GM18499 (cell line): Measurements from ENCODE around the gene ASH1L.
"Not testable (repeated sequence)": the region's sequence is repeated elsewhere in the genome, so short reads cannot be mapped to it uniquely, and the experiment has no call there.

Experiments
- ATAC-seq: cut with Tn5 transposase; IDR thresholded peaks from one replicate; pipeline ENCODE4 v1.9.1; 2021; ENCODE audit warnings: moderate number of reproducible peaks; ENCODE audit not compliant: insufficient read depth, unreplicated experiment

Gene ASH1L

DNA sequence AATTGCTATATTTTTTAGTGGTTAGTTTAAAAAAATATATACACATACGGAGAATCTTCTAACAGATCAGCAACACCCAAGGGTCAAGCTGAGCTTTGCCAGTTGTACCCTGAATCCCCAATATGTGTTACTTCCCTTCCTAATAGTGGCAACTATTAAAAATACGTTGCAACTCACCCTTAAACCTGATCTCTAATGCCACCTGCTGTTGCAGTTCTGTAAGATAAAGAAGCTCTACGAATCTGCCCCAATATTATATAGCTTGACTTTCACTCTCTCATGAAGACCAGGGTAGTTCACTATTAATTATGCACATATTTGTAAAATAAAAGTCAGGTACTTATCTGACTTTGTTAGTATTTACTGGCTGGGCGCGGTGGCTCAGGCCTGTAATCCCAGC, 58.4 kb downstream of the ASH1L start:
- ATAC-seq: no peak

DNA sequence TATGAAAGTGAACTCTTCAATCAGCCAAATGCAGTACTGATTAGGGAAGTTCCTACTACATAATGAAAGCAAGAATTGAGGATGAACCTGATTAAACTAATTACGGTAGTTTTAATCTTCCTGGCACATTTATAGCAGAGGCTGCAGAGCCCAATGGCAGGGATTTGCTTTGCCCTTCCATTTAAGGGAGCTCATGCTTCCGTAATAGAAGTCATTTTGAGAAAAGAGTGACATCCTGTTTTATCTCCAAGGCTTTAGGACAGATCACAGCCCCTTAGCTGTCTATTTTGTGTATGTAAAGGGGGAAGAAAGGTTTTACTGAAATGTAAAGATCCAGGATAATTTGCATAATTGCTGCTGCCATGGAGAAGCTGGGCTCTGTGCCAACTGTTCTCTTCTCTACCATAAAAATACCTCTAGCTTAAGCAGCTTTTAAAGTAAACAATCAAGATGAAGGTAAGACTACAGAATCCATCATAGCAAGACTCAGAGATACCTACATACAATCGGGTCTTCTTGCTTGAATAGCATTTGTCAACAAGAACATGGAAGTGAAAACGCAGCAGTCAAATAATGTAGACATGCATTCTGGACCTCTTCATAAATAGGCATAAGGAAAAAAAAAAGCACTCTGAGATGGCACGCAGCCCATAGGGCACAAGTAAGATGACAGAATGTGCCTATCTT, 62.5 kb downstream of the ASH1L start:
- no peak for ATAC-seq

DNA sequence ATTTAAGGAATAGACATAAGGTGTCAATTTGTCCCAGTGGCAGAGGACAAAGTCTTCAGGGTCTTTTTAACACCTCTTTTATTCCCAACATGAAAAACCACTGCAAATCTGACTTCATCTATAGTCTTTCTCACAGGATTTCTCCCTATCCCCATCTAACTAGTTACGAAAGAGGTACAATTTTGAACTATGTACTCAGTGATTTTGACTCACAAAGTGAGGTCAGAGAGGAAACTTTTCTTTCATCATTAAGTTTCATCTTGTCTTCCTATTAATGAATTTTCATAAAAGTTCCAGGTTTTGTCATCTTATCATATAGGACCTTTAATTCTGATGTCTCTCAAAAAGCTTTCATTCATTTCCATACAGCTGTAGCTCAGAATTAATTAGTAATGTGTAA, 63.3 kb downstream of the ASH1L start:
- ATAC-seq: no peak

DNA sequence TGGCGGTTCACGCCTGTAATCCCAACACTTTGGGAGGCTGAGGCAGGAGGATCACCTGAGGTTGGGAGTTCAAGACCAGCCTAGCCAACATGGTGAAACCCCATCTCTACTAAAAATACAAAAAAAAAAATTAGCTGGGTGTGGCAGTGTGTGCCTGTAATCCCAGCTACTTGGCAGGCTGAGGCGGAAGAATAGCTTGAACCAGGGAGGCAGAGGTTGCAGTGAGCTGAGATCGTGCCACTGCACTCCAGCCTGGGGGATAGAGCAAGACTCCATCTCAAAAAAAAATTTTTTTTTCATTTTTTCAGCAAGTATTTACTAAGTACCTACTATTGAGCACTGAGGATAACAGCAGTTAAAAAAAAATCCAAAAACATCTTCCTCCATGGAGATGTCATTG, 69.0 kb downstream of the ASH1L start:
- not testable (repeated sequence) for ATAC-seq

DNA sequence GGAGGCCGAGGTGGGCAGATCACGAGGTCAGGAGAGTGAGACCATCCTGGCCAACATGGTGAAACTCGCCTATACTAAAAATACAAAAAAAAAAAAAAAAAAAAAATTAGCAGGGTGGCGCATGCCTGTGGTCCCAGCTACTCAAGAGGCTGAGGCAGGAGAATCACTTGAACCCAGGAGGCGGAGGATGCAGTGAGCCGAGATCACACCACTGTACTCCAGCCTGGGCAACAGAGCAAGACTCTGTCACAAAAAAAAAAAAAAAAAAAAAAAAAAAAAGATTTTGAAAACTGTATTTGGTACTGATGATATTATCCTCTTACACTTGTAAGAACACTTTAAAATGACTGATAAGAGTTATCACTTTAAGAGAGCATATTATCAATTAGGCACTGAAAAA, 74.2 kb downstream of the ASH1L start:
- ATAC-seq: not testable (repeated sequence)

DNA sequence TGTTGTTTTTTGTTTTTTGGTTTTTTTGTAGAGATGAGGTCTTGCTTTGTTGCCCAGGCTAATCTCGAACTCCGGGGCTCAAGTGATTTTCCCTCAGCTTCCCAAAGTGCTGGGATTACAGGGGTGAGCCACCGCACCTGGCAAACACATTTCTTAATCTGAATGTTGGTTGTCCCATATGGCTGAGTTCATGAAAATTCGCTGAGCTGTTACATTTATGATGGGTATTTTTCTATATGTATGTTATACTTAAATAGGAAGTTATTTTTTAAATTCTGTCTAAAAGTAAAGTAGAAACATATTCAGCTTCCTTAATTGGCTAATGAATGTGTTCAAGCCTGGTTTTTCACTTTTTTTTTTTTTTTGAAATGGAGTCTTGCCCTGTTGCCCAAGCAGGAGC, 75.1 kb downstream of the ASH1L start:
- ATAC-seq: no peak

DNA sequence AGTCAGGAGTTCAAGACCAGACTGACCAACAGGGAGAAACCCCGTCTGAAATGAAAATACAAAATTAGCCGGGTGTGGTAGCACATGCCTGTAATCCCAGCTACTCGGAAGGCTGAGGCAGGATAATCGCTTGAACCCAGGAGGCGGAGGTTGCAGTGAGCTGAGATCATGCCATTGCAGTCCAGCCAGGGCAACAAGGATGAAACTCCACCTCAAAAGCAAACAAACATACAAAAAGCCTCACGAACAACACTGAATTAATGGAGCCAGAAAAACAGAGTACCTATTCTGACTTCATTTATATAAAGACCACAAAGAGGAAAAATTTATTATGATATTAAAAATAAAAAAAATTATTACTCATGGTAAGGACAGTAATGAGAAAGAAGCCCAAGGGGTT, 75.7 kb downstream of the ASH1L start:
- ATAC-seq: not testable (repeated sequence)

DNA sequence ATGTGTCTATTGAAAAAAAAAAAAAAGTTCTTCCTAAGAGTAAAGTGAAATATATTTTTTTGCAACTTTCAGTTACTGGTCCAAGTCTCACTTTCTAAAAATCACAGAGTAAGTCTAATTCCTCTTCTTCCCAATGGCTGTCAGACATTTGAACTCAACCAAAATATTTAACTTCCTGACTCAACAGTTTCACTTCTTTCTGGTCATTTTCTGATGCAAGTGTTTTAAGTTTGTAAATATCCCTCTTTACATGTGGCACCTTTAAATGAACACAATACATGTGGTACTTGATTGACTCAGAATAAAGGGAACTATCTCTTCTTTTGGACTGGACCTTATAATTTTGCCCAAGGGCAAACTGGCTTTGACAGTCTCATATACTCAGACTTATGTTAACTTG, 76.7 kb downstream of the ASH1L start:
- ATAC-seq: no peak

DNA sequence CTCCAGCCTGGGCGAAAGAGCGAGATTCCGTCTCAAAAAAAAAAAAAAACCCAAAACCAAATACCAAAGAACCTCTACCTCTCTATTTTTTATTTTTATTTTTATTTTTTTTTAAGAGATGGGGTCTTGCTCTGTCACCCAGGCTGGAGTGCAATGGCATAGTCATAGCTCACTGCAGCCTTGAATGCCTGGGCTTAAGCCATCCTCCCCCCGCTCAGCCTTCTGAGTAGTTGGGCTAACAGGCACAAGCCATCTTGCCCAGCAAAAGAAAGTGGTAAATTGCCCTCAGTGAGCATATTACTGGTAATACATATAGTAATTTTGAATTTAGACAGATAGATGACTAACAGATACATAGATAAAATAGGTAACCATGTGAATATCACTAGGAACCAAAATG, 77.4 kb downstream of the ASH1L start:
- no peak for ATAC-seq

DNA sequence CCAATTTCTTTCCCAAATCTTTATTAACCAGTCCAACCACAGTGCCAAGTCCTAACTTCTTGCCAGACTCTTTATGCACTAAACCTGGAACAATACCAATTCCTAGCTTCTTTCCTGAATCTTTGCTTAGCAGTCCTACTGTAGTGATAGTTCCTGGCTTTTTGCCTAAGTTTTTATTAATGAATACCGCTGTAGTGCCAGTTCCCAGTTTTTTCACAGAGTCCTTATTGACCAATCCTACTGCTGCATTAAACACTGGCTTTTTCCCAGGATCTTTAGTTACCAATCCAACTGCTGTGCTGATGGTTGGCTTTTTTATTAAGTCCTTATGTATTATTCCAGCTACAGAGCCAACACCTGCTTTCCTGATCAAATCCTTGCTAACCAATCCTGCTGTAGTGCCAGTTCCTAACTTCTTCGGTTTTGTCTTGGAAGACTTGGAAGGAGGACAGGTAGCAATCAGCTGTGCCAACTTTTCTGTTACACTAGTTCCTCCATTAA, 80.8 kb downstream of the ASH1L start:
- no peak for ATAC-seq

DNA sequence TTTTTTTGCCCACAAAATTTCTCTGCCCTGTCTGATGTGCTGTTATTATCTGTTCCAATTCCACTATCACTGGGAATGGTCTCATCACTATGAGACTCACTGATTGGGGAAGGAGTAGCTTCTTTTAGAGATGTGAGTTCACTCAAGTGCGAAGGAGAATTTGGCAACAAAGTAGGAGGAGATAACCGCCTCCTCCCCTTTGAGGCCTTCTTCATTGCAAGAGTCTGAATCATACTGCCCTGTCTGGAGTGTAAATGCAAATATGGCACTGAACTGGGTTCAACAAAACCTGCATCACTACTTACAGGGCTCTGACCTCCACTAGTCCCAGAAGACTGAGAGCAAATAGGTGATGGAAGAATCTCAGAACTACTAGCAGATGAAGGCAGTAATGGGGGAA, 83.4 kb downstream of the ASH1L start:
- no peak for ATAC-seq

DNA sequence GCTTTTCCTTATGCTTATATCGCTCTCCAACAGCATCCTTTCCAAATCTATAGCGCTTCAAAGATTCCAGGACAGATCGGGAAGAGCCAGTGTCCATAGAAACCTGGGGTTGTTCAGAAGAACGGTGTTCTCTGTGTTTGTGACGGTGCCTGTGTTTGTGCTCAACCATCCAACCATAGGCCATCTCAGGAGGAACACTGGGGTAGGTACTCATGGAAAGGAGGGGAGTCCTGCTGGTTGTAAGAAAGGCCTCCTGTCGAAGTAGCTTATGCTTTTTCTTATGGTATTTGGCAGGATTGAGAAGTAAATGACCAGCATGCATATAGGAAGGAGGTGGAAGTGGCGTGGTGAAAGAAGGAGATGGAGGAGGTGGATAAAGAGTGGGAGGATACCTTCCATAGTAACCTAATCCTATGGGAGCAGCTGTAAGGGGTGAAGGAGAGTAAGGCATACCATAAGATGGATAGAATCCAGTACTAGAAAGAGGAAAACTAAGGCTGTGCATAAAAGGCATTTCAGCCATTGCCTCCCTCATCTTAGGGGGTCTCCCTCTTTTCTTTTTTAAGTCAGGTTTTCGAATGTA, 84.2 kb downstream of the ASH1L start:
- ATAC-seq: no peak

DNA sequence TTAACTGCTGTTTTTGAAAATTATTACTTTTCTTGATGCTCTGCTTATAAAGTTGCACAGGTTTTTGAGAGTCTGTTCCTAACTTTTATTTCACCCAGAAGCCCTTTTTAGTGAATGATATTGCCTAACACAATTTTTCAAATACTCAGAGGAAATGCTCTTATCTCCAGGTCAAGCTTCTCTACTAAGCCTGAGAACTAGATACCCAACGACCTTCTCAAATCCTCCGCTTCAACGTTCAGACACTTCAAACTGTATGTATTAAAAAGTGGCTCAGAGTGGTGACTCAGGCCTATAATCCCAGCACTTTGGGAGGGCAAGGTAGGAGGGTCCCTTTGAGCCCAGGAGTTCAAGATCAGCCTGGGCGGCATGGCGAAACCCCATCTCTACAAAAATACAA, 88.5 kb downstream of the ASH1L start:
- ATAC-seq: no peak

DNA sequence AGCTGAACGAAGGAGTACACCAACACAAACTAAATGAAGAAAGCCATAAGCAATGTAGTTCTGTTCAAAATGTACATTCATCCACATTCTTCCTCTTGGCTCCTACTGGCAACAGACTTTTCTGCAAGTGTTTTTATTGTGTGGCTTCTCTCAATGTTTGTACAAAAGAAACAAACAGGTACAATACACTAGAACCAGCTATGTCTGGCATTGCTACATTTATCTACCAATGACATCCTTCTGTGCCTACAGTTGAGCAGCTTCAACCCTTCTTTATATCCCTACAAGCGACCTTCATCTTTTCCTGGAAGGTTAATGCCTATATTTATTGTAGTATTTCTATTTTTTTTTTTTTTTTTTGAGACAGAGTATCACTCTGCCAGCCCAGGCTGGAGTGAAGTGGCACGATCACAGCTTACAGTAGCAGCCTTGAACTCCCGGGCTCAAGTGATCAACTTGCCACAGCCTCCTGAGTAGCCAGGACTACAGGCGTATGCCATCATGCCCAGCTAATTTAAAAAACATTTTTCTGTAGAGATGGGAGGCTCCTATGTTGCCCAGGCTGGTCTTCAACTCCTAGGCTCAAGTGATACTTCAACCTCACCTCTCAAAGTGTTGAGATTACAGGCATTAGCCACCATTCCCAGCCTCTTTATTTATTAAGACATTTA, 89.3 kb downstream of the ASH1L start:
- no peak for ATAC-seq

DNA sequence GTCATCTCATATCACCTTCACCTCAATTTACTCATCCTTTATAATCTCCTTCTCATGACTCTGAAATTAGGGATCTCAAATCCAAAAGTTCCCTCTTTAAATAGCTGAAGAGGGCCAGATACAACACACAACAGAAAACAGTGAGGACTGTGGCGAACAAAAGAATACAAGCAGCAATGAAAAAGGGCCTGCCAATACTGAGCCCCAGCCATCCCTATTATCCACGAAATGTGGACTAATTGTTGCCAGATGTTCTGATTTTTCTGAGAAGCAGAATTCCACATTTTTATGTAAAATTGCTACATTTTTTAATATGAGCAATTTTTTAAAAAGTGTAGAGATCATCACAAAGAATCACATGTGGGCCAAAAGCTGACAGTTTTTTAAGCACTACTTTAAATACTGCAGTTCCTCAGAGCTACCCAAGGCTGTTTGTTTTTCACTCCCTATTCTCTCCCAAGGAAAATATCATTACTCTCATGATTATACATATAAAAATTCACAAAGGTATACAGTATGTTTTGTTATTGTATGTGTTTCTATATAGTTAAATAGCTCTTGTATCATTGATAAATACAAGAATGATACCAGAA, 90.0 kb downstream of the ASH1L start:
- no peak for ATAC-seq

DNA sequence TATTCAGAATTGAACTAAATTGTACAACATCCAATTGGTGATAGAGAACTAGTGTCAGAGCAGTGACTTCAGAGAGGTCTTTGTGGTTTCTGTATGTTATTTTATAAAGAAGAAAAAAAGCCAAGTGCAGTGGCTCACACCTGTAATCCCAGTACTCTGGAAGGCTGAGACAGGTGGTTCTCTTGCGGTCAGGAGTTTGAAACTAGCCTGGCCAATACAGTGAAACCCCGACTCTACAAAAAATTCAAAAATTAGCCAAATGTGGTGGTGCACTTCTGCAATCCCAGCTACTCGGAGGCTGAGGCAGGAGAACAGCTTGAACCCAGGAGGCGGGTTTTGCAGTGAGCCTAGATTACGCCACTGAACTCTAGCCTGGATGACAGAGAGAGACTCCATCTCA, 90.7 kb downstream of the ASH1L start:
- no peak for ATAC-seq

DNA sequence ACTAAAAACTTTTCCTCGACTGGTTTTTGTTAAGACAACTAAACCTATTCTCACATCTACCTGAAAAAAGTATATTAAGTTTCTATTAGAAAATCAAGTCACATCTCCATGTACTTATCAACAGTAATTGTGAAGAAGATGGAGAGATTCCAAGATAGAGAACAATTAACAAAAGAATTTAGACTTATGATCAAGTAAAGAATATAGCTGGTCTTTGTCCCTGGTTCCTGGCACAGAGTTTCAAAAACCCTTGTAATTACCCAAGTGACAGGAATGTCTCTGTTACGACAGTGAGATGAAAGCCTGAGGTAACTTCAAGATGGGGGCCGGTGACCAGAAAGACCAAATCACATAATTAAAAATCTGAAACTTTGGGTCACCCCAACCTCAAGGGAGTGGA, 91.6 kb downstream of the ASH1L start:
- ATAC-seq: no peak

DNA sequence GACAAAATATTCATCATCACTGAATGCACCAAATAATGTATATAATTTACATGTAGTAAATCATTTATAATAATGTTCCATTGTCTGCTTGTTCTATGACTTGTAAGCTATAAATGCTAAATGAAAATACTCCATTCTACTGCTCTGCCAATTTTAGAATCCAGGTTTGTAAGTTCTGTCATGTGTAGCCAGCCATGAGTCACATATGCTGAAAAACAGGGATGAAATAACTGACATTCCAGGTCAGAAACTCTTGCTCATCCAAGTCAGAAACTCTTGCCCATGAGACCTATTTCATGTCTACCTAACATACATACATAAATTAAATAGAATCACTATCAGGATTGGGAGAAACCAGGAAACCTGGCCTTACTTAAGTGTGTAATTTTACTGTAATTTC, 95.6 kb downstream of the ASH1L start:
- no peak for ATAC-seq

DNA sequence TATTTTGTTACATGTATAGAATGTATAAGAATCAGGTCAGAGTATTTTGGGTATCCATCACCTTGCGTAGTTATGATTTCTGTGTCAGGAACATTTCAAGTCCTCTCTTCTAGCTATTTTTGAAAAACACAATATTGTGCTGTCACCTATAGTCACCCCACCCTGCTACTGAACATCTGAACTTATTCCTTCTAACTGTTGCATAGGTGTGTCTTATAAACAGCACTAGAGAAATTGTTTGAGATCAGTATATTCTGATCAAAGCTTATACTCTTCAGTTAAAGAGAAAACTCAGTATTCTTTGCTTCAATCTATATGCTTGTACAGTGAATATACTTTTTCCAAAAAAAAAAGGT, 96.0 kb downstream of the ASH1L start:
- no peak for ATAC-seq

DNA sequence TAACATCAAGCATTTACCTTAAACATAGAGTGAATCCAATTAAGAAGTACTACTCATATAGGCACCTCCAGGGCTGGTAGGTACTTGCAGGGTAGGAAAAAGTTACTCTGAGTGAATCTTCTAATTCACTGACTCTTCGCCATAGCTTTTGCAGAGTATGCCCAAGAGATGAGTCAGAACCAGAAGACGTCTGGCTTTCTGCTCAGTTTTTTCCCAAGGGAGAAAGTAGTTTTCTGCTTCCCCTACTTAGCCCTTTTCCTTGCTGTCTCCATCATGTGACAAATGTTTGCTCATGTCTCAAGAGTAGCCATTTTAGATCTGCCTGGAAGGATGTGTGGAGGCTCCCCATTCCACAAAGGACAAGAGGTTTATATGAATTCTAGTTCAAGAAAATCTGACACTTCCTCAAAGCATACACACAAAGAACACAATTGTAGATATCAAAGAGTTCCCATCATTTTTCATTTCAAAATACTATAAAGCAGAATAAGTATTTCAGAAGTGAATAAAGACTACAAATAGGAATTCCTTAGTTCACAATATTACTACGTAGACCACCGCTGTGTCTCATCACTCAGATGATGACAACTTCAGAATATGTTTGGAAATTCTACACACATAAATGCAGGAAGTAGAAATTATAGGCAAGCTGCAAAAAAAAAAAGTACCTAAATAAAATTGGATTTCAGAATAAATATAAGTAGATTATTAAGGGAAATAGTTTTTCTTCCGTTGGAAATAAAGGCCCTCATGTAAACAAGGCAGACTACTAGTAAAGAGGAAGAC, 98.5 kb downstream of the ASH1L start:
- no peak for ATAC-seq

DNA sequence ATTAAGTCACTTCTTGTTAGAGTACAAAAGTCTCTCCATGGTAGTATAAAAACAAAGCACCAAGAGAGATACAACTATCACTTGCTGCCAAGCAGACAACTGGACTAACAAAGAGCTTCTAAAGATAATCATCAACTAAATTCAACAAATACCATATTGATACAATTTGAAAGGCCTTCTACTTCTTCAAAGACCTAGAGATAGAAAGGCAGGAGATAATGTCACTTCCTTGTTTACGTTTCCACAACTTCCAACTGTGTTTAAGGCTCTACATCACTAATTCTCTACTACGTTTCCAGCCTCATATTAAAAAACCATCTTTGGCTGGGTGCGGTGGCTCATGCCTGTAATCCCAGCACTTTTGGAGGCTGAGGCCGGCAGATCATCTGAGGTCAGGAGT, 104.5 kb downstream of the ASH1L start:
- no peak for ATAC-seq
